A549 (cell line): Measurements from ENCODE around the gene CD180. TPM values are rescaled to one million over a fixed set of nuclear protein-coding genes. Genes with fewer than 3 reads are reported as not detected.

Source experiments
- ATAC-seq, 2 experiments: fragments of 200-7000 bp in 1 of 2; fragments of >200 bp in 1 of 2; cut with Nextera tagmentation in 1 of 2; cut with Tn5 transposase in 1 of 2; 3 replicates each; pipeline versions ENCODE4 v1.8.0 to v1.9.1; 2018 to 2020; ENCODE audit warnings: mild to moderate bottlenecking in 1 of 2, moderate library complexity in 1 of 2
- CTCF ChIA-PET: fragments of 300-600 bp; sonication (Branson Sonifier 250); formaldehyde crosslinking; extraction: SDS; loops from one replicate; lab custom pipeline; 2021; ENCODE audit warnings: antibody characterized with exemption, inconsistent platforms; lab: Yijun Ruan, JAX
- POLR2A ChIA-PET: fragments of 350-600 bp; formaldehyde crosslinking; extraction: SDS; loops from one replicate; lab custom pipeline; 2021; ENCODE audit warnings: antibody characterized with exemption, inconsistent platforms; lab: Yijun Ruan, JAX
- DNase-seq, 2 experiments: peaks; one replicate each; pipeline versions ENCODE4 v3.0.0 to v3.0.0-alpha.2; 2011 to 2016; ENCODE audit warnings: low read depth in 1 of 2, low spot score in 1 of 2
- FAIRE-seq: peaks from 2 replicates; lab custom pipeline; 2011; peaks lifted over from hg19 to GRCh38; lab: Jason Lieb, UNC
- H3K27ac ChIP-seq, 2 experiments: fragments of >200 bp; sonication (Bioruptor Twin); formaldehyde crosslinking; 3 replicates each; pipeline ENCODE4 v1.5.1; 2016 to 2017
- H3K4me1 ChIP-seq: fragments of >200 bp; sonication (Bioruptor Twin); formaldehyde crosslinking; 3 replicates; pipeline ENCODE4 v1.6.1; 2016
- H3K4me2 ChIP-seq: fragments of >200 bp; sonication (Bioruptor Twin); formaldehyde crosslinking; 3 replicates; pipeline ENCODE4 v1.6.1; 2016
- H3K4me3 ChIP-seq: fragments of >200 bp; sonication (Bioruptor Twin); formaldehyde crosslinking; 3 replicates; pipeline ENCODE4 v1.5.1; 2016
- H3K9me3 ChIP-seq: fragments of >200 bp; sonication (Bioruptor Twin); formaldehyde crosslinking; 3 replicates; pipeline ENCODE4 v1.6.1; 2016
- CBX2 ChIP-seq: fragments of 200-600 bp; sonication (generic); IDR thresholded peaks from 2 replicates; pipeline ENCODE4 v1.6.1; 2016; ENCODE audit warnings: low read depth, mild to moderate bottlenecking, borderline replicate concordance
- CHD2 ChIP-seq: fragments of 150-350 bp; IDR thresholded peaks from 2 replicates; pipeline ENCODE4 v1.6.1; 2014; ENCODE audit warnings: low read length; ENCODE audit not compliant: partially characterized antibody
- CHD4 ChIP-seq: fragments of 200-600 bp; sonication (generic); IDR thresholded peaks from 2 replicates; pipeline ENCODE4 v1.6.1; 2016; ENCODE audit warnings: antibody characterized with exemption, mild to moderate bottlenecking, borderline replicate concordance
- EP300 ChIP-seq, 2 experiments: fragments of >200 bp; sonication (Bioruptor Twin); formaldehyde crosslinking; IDR thresholded peaks; 2 replicates in 1 of 2; 3 replicates in 1 of 2; pipeline ENCODE4 v1.6.1; 2016 to 2017
- FOSB ChIP-seq: fragments of 250-450 bp; sonication (Bioruptor Pico); IDR thresholded peaks from 2 replicates; pipeline ENCODE4 v1.5.0; 2020; ENCODE audit warnings: mild to moderate bottlenecking, moderate library complexity
- HDAC2 ChIP-seq: fragments of 200-600 bp; sonication (generic); IDR thresholded peaks from 2 replicates; pipeline ENCODE4 v1.6.1; 2016
- HOXA7 ChIP-seq: fragments of 250-450 bp; sonication (Bioruptor Pico); IDR thresholded peaks from 2 replicates; pipeline ENCODE4 v1.5.0; 2020; ENCODE audit warnings: mild to moderate bottlenecking, moderate library complexity
- JUNB ChIP-seq: fragments of >200 bp; sonication (Bioruptor Twin); formaldehyde crosslinking; IDR thresholded peaks from 2 replicates; pipeline ENCODE4 v1.6.1; 2016
- KDM1A ChIP-seq: fragments of 200-600 bp; sonication (generic); IDR thresholded peaks from 2 replicates; pipeline ENCODE4 v1.6.1; 2016; ENCODE audit warnings: low read depth, mild to moderate bottlenecking
- MAFK ChIP-seq: fragments of 450-650 bp; IDR thresholded peaks from 2 replicates; pipeline ENCODE4 v1.6.1; 2014; ENCODE audit not compliant: partially characterized antibody
- MAZ ChIP-seq: fragments of 150-350 bp; IDR thresholded peaks from 2 replicates; pipeline ENCODE4 v1.6.1; 2014; ENCODE audit warnings: antibody characterized with exemption, low read depth, low read length, borderline replicate concordance
- MYC ChIP-seq: IDR thresholded peaks from 2 replicates; pipeline ENCODE4 v1.6.1; 2012; ENCODE audit warnings: mild to moderate bottlenecking, inconsistent platforms, low read length, improper control_type of control experiment, borderline replicate concordance
- NPAS2 ChIP-seq: fragments of 250-450 bp; sonication (Bioruptor Pico); IDR thresholded peaks from 2 replicates; pipeline ENCODE4 v1.8.0; 2022; ENCODE audit warnings: mild to moderate bottlenecking, moderate library complexity, borderline replicate concordance
- RAD21 ChIP-seq, 2 experiments: fragments of >200 bp in 1 of 2; sonication (Bioruptor Twin) in 1 of 2; formaldehyde crosslinking in 1 of 2; IDR thresholded peaks in 1 of 2; conservative IDR thresholded peaks in 1 of 2; 2 replicates in 1 of 2; 3 replicates in 1 of 2; pipeline ENCODE4 v1.6.1; 2012 to 2018; ENCODE audit warnings: inconsistent platforms in 1 of 2
- RFX5 ChIP-seq: fragments of 450-650 bp; IDR thresholded peaks from 2 replicates; pipeline ENCODE4 v1.7.1; 2014; ENCODE audit warnings: antibody characterized with exemption, mild to moderate bottlenecking, moderate library complexity
- TFCP2L1 ChIP-seq: fragments of 250-450 bp; sonication (Bioruptor Pico); IDR thresholded peaks from 2 replicates; pipeline ENCODE4 v1.5.0; 2021; ENCODE audit warnings: mild to moderate bottlenecking
- WGBS: methylation state at CpG from one replicate; pipeline ENCODE4 v1.1.6; 2017; ENCODE audit errors: missing lambda C conversion rate; 5-methylcytosine and 5-hydroxymethylcytosine counted together
- polyA plus RNA-seq, 4 experiments: library from polyadenylated mRNA; depleted of rRNA in 3 of 4; stranded (reverse); fragments of >200 nt; fragmentation: RNase III in 1 of 4; extraction: RNeasy Plus Mini Kit Qiagen cat#74134 plus additional on column Dnase treatment in 1 of 4; gene quantifications; 2 replicates in 3 of 4; 3 replicates in 1 of 4; pipeline ENCODE4 v1.2.3, GENCODE V29; 2011 to 2017
- TF ChIP-seq, protein P1 (sequence below): fragments of >200 bp; sonication (Bioruptor Twin); formaldehyde crosslinking; IDR thresholded peaks from 2 replicates; pipeline ENCODE4 v1.6.1; 2016
- TF ChIP-seq, protein P2 (sequence below): fragments of 200-600 bp; sonication (generic); IDR thresholded peaks from 2 replicates; pipeline ENCODE4 v1.6.1; 2016; ENCODE audit warnings: antibody characterized with exemption, mild to moderate bottlenecking, moderate library complexity
- TF ChIP-seq, protein P3 (sequence below): fragments of 250-450 bp; sonication (Bioruptor Pico); IDR thresholded peaks from 2 replicates; pipeline ENCODE4 v1.5.0; 2021; ENCODE audit warnings: mild to moderate bottlenecking, moderate library complexity, borderline replicate concordance

Gene CD180
- polyA plus RNA-seq, 2 of the 4 experiments (the other 2 are of a cell fraction) = not detected

GRCh38 chr5:67190861-67191260, 5.7 kb downstream of the CD180 start:
- POLR2A ChIA-PET = no interaction called here
- ATAC-seq (no peak), FAIRE-seq (no peak)

DNA sequence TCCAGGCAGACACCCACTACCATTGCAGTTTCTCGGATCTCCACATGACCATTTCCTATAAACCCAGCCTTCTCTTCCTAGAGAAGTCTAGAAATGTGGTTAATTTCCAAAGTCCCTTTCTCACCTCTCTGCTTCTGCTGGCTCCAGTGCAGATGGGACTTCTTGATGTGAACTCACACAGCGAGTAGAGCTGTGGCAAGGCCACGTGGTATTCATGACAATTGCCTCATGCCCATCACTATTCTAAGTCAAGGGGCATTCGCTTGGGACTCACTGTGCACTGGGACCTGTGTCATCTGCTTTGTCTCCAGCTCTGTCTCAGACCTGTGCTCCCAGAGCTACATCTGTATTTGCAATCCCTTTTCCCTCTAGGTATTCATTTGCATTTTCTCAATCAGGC, 6.2 kb downstream of the CD180 start:
- WGBS = 61% methylated on average over 4 of the region's 4 CpGs
- POLR2A ChIA-PET = no interaction called here

More at GRCh38 chr5:67190861-67191260, 5.7 kb downstream of the CD180 start:
- CTCF ChIA-PET = interaction anchor here (1.1 to 2.7 kb wide), 4 partner anchors 24 to 34 kb away, joined by 3 to 13 read pairs (median 4); no protein-coding TSS in a partner anchor
- TF ChIP-seq CBX2 = no peak
- TF ChIP-seq, protein P1, sequence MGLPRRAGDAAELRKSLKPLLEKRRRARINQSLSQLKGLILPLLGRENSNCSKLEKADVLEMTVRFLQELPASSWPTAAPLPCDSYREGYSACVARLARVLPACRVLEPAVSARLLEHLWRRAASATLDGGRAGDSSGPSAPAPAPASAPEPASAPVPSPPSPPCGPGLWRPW = no peak
- no peak for TF ChIP-seq HOXA7 (CRISPR knock-in tag)
- no peak for TF ChIP-seq JUNB
- TF ChIP-seq TFCP2L1 = no peak
- no peak for TF ChIP-seq CHD4
- no peak for TF ChIP-seq RFX5
- no peak for TF ChIP-seq FOSB (CRISPR knock-in tag)
- TF ChIP-seq, protein P2, sequence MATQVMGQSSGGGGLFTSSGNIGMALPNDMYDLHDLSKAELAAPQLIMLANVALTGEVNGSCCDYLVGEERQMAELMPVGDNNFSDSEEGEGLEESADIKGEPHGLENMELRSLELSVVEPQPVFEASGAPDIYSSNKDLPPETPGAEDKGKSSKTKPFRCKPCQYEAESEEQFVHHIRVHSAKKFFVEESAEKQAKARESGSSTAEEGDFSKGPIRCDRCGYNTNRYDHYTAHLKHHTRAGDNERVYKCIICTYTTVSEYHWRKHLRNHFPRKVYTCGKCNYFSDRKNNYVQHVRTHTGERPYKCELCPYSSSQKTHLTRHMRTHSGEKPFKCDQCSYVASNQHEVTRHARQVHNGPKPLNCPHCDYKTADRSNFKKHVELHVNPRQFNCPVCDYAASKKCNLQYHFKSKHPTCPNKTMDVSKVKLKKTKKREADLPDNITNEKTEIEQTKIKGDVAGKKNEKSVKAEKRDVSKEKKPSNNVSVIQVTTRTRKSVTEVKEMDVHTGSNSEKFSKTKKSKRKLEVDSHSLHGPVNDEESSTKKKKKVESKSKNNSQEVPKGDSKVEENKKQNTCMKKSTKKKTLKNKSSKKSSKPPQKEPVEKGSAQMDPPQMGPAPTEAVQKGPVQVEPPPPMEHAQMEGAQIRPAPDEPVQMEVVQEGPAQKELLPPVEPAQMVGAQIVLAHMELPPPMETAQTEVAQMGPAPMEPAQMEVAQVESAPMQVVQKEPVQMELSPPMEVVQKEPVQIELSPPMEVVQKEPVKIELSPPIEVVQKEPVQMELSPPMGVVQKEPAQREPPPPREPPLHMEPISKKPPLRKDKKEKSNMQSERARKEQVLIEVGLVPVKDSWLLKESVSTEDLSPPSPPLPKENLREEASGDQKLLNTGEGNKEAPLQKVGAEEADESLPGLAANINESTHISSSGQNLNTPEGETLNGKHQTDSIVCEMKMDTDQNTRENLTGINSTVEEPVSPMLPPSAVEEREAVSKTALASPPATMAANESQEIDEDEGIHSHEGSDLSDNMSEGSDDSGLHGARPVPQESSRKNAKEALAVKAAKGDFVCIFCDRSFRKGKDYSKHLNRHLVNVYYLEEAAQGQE = no peak
- no peak for TF ChIP-seq HDAC2
- TF ChIP-seq NPAS2 (CRISPR knock-in tag) = no peak
- TF ChIP-seq, all 56 proteins: peak for 0
- Histone ChIP-seq H3K4me2 (no peak overlapping the region), H3K4me3 (no peak overlapping the region), H3K4me1 (no peaks in the 10 kb centered on the region), H3K27ac (no peak overlapping the region), H3K9me3 (no peaks in the 10 kb centered on the region)
- no peak for DNase-seq
- 68% methylated on average over 5 of the region's 5 CpGs for WGBS

More for the DNA sequence above, 6.2 kb downstream of the CD180 start:
- no peak for ATAC-seq
- no peak overlapping the region for H3K4me2 ChIP-seq
- no peak for FAIRE-seq
- no peak for DNase-seq
- no peaks in the 10 kb centered on the region for H3K9me3 ChIP-seq
- H3K4me3 ChIP-seq = no peak overlapping the region
- CTCF ChIA-PET = interaction anchor here (1.1 to 2.7 kb wide), 4 partner anchors 24 to 34 kb away, joined by 3 to 13 read pairs (median 4); no protein-coding TSS in a partner anchor
- H3K27ac ChIP-seq = no peak overlapping the region
- H3K4me1 ChIP-seq = no peaks in the 10 kb centered on the region
- TF ChIP-seq RAD21 (conservative IDR thresholded peaks at IDR 0.05 in 1 of 2, IDR thresholded peaks at IDR 0.05 in 1 of 2) (no peak), MAFK (no peak), MYC (no peak), RFX5 (no peak), EP300 (IDR thresholded peaks at IDR 0.05) (no peak), MAZ (no peak), KDM1A (no peak), CHD2 (no peak)
- TF ChIP-seq, protein P3, sequence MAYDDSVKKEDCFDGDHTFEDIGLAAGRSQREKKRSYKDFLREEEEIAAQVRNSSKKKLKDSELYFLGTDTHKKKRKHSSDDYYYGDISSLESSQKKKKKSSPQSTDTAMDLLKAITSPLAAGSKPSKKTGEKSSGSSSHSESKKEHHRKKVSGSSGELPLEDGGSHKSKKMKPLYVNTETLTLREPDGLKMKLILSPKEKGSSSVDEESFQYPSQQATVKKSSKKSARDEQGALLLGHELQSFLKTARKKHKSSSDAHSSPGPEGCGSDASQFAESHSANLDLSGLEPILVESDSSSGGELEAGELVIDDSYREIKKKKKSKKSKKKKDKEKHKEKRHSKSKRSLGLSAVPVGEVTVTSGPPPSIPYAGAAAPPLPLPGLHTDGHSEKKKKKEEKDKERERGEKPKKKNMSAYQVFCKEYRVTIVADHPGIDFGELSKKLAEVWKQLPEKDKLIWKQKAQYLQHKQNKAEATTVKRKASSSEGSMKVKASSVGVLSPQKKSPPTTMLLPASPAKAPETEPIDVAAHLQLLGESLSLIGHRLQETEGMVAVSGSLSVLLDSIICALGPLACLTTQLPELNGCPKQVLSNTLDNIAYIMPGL (CRISPR knock-in tag) = no peak
- TF ChIP-seq, protein P2 = no peak
